SU-DHL-6 (cell line): ENCODE data around the gene TH.

Experiments
- CTCF ChIP-seq: fragments of 200-600 bp; sonication (generic); IDR thresholded peaks from one replicate; pipeline ENCODE4 v1.5.1; 2017; ENCODE audit warnings: antibody characterized with exemption, mild to moderate bottlenecking, low read length, moderate library complexity; ENCODE audit not compliant: insufficient read depth, poor library complexity, severe bottlenecking
- EZH2phosphoT487 ChIP-seq: fragments of 200-600 bp; sonication (generic), shearing (Covaris generic); conservative IDR thresholded peaks from 2 replicates; pipeline ENCODE4 v1.6.1; 2018; ENCODE audit warnings: mild to moderate bottlenecking, antibody characterized with exemption, low read length, moderate library complexity, mixed read lengths

- no peak for TF ChIP-seq EZH2phosphoT487
- TF ChIP-seq CTCF = no peak
These were observed 30.9 kb downstream of the TH start for GRCh38 chr11:2140411-2141400.
